Neural progenitor cell (in vitro differentiated cells): ENCODE results near the gene GNG7.
"Not testable (repeated sequence)": the region's sequence is repeated elsewhere in the genome, so short reads cannot be mapped to it uniquely, and the experiment has no call there.

Experiments used
- EZH2 ChIP-seq: fragments of 200-600 bp; sonication (generic); IDR thresholded peaks from 2 replicates; pipeline ENCODE4 v1.6.1; 2017; ENCODE audit warnings: antibody characterized with exemption, mild to moderate bottlenecking, moderate library complexity
- TF ChIP-seq, protein P1 (sequence below): fragments of 200-600 bp; sonication (generic); IDR thresholded peaks from 2 replicates; pipeline ENCODE4 v1.5.1; 2017; ENCODE audit warnings: antibody characterized with exemption, mild to moderate bottlenecking

DNA sequence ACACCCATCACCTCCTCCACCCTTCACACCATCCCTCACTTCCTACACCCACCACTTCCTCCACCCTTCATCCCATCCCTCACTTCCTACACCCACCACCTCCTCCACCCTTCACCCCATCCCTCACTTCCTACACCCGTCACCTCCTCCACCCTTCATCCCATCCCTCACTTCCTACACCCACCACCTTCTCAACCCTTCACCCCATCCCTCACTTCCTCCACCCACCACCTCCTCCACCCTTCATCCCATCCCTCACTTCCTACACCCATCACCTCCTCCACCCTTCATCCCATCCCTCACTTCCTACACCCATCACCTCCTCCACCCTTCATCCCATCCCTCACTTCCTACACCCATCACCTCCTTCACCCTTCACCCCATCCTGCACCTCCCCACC lies 11.6 kb upstream of the GNG7 start:
- TF ChIP-seq, protein P1, sequence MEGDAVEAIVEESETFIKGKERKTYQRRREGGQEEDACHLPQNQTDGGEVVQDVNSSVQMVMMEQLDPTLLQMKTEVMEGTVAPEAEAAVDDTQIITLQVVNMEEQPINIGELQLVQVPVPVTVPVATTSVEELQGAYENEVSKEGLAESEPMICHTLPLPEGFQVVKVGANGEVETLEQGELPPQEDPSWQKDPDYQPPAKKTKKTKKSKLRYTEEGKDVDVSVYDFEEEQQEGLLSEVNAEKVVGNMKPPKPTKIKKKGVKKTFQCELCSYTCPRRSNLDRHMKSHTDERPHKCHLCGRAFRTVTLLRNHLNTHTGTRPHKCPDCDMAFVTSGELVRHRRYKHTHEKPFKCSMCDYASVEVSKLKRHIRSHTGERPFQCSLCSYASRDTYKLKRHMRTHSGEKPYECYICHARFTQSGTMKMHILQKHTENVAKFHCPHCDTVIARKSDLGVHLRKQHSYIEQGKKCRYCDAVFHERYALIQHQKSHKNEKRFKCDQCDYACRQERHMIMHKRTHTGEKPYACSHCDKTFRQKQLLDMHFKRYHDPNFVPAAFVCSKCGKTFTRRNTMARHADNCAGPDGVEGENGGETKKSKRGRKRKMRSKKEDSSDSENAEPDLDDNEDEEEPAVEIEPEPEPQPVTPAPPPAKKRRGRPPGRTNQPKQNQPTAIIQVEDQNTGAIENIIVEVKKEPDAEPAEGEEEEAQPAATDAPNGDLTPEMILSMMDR: not testable (repeated sequence)
- not testable (repeated sequence) for TF ChIP-seq EZH2
